Loucy (cell line): ENCODE data around the gene FBLN2.

Experiments
- H2AFZ ChIP-seq: fragments of 200-600 bp; sonication (generic); 2 replicates; pipeline ENCODE4 v1.6.0; 2016; ENCODE audit warnings: antibody characterized with exemption, mild to moderate bottlenecking, low read length, moderate library complexity
- H3F3A ChIP-seq: fragments of 200-600 bp; 2 replicates; pipeline ENCODE4 v1.6.0; 2016; ENCODE audit warnings: antibody characterized with exemption, low read depth, mild to moderate bottlenecking
- H3K27me3 ChIP-seq: fragments of 200-600 bp; sonication (generic); 2 replicates; pipeline ENCODE4 v1.6.1; 2014; ENCODE audit warnings: low read length, mild to moderate bottlenecking; ENCODE audit not compliant: insufficient read depth, poor library complexity, severe bottlenecking
- H3K36me3 ChIP-seq: fragments of 200-600 bp; sonication (generic); 2 replicates; pipeline ENCODE4 v1.6.1; 2016; ENCODE audit warnings: low read length; ENCODE audit not compliant: insufficient read depth
- H3K4me1 ChIP-seq: fragments of 200-600 bp; sonication (generic); 2 replicates; pipeline ENCODE4 v1.5.1; 2014; ENCODE audit warnings: low read length, mild to moderate bottlenecking; ENCODE audit not compliant: insufficient read depth, poor library complexity, severe bottlenecking
- H3K4me2 ChIP-seq: fragments of 200-600 bp; sonication (generic); 2 replicates; pipeline ENCODE4 v1.6.0; 2014; ENCODE audit warnings: antibody characterized with exemption, low read length, low read depth, mild to moderate bottlenecking; ENCODE audit not compliant: poor library complexity, severe bottlenecking
- H3K4me3 ChIP-seq: fragments of 200-600 bp; sonication (generic); 2 replicates; pipeline ENCODE4 v1.5.1; 2014; ENCODE audit warnings: low read length, mild to moderate bottlenecking, mixed read lengths; ENCODE audit not compliant: poor library complexity, severe bottlenecking
- H3K79me2 ChIP-seq: fragments of 200-600 bp; sonication (generic); 2 replicates; pipeline ENCODE4 v1.6.1; 2014; ENCODE audit warnings: low read length; ENCODE audit not compliant: insufficient read depth
- H3K9ac ChIP-seq: fragments of 200-600 bp; sonication (generic); 2 replicates; pipeline ENCODE4 v1.6.0; 2014; ENCODE audit warnings: mild to moderate bottlenecking, low read depth, low read length, moderate library complexity; ENCODE audit not compliant: poor library complexity, severe bottlenecking
- H3K9me2 ChIP-seq: fragments of 200-600 bp; sonication (generic); replicated peaks from 2 replicates; pipeline ENCODE4 v1.6.1; 2016; ENCODE audit warnings: low read depth, low read length, mixed read lengths
- H3K9me3 ChIP-seq: fragments of 200-600 bp; sonication (generic); 2 replicates; pipeline ENCODE4 v1.6.1; 2014; ENCODE audit warnings: mild to moderate bottlenecking, antibody characterized with exemption, low read length, low read depth; ENCODE audit not compliant: insufficient read depth
- H4K20me1 ChIP-seq: fragments of 200-600 bp; sonication (generic); 2 replicates; pipeline ENCODE4 v1.6.0; 2014; ENCODE audit warnings: antibody characterized with exemption, low read length, mild to moderate bottlenecking; ENCODE audit not compliant: insufficient read depth, poor library complexity, severe bottlenecking
- CTCF ChIP-seq: fragments of 200-600 bp; sonication (generic); conservative IDR thresholded peaks from 2 replicates; pipeline ENCODE4 v1.5.1; 2014; ENCODE audit warnings: mild to moderate bottlenecking, antibody characterized with exemption, low read length
- EZH2phosphoT487 ChIP-seq: fragments of 200-600 bp; IDR thresholded peaks from 2 replicates; pipeline ENCODE4 v1.6.1; 2018; ENCODE audit warnings: antibody characterized with exemption, mild to moderate bottlenecking, moderate library complexity, borderline replicate concordance

The FBLN2 gene

GRCh38 chr3:13502791-13503060 is 46.2 kb upstream of the FBLN2 start:
- no peaks in the 10 kb centered on the region for H3K27me3 ChIP-seq
- H3K4me2 ChIP-seq = no peak overlapping the region
- no peaks in the 10 kb centered on the region for H3K9me3 ChIP-seq
- no peaks in the 10 kb centered on the region for H3K36me3 ChIP-seq
- peaks cover 5% of the 10 kb centered on the region for H3K4me1 ChIP-seq
- H4K20me1 ChIP-seq = no peaks in the 10 kb centered on the region
- H3F3A ChIP-seq = no peaks in the 10 kb centered on the region
- H3K9ac ChIP-seq = no peak overlapping the region
- no peak overlapping the region for H2AFZ ChIP-seq
- H3K9me2 ChIP-seq = no peaks in the 10 kb centered on the region
- TF ChIP-seq CTCF (no peak), EZH2phosphoT487 (no peak)
- no peaks in the 10 kb centered on the region for H3K79me2 ChIP-seq
- H3K4me3 ChIP-seq = no peak overlapping the region

GRCh38 chr3:13504161-13504831 is 44.6 kb upstream of the FBLN2 start:
- Histone ChIP-seq H2AFZ (no peak overlapping the region), H3K4me2 (no peak overlapping the region), H3K4me3 (no peak overlapping the region), H3K27me3 (no peaks in the 10 kb centered on the region), H3K4me1 (peaks cover 8% of the 10 kb centered on the region), H3K36me3 (no peaks in the 10 kb centered on the region), H3F3A (no peaks in the 10 kb centered on the region), H4K20me1 (no peaks in the 10 kb centered on the region), H3K9me2 (no peaks in the 10 kb centered on the region), H3K9me3 (no peaks in the 10 kb centered on the region), H3K9ac (no peak overlapping the region), H3K79me2 (no peaks in the 10 kb centered on the region)
- TF ChIP-seq EZH2phosphoT487 = no peak
- no peak for TF ChIP-seq CTCF

- H3F3A ChIP-seq = no peaks in the 10 kb centered on the region
- H3K27me3 ChIP-seq = no peaks in the 10 kb centered on the region
- no peak for TF ChIP-seq EZH2phosphoT487
- no peak for TF ChIP-seq CTCF
- H3K36me3 ChIP-seq = no peaks in the 10 kb centered on the region
- H3K9me3 ChIP-seq = no peaks in the 10 kb centered on the region
- H3K4me3 ChIP-seq = no peak overlapping the region
- no peak overlapping the region for H3K9ac ChIP-seq
- H2AFZ ChIP-seq = no peak overlapping the region
- H3K9me2 ChIP-seq = no peaks in the 10 kb centered on the region
- no peaks in the 10 kb centered on the region for H4K20me1 ChIP-seq
- no peak overlapping the region for H3K4me2 ChIP-seq
- no peaks in the 10 kb centered on the region for H3K79me2 ChIP-seq
- peaks cover 8% of the 10 kb centered on the region for H3K4me1 ChIP-seq
Measured at GRCh38 chr3:13505147-13506130, 43.5 kb upstream of the FBLN2 start.
